Panc1 (cell line): ENCODE results near the gene PAPSS1. TPM values are rescaled to one million over a fixed set of nuclear protein-coding genes. Genes with fewer than 3 reads are reported as not detected.

Source experiments
- ATAC-seq: fragments of 200-7000 bp; cut with Tn5 transposase; 2 replicates; pipeline ENCODE4 v1.9.1; 2020; ENCODE audit warnings: mild to moderate bottlenecking, moderate library complexity
- BruUV-seq: library from RNA; stranded (reverse); fragments of 400-500 nt; replicated peaks from 2 replicates; lab custom pipeline; 2021; lab: Mats Ljungman, UMichigan
- CTCF ChIA-PET: fragments of 300-600 bp; sonication (Branson Sonifier 250); formaldehyde crosslinking; loops from one replicate; lab custom pipeline; 2022; ENCODE audit warnings: antibody characterized with exemption; lab: Charles Lee
- POLR2A ChIA-PET: fragments of 300-600 bp; sonication (Branson Sonifier 250); formaldehyde crosslinking; loops from one replicate; lab custom pipeline; 2022; ENCODE audit warnings: antibody characterized with exemption; lab: Charles Lee
- DNase-seq: peaks from one replicate; pipeline ENCODE4 v3.0.0-alpha.2; 2010; ENCODE audit warnings: low read depth, low spot score
- H3K27ac ChIP-seq: 2 replicates; pipeline ENCODE4 v1.5.1; 2011; ENCODE audit warnings: mild to moderate bottlenecking, low read length, inconsistent platforms
- H3K27me3 ChIP-seq: fragments of 200-500 bp; sonication (Bioruptor generic); 2 replicates; pipeline ENCODE4 v1.6.0; 2014; ENCODE audit warnings: low read length, inconsistent platforms; ENCODE audit not compliant: control insufficient read depth, insufficient read depth
- H3K36me3 ChIP-seq: fragments of 200-500 bp; sonication (Bioruptor generic); 2 replicates; pipeline ENCODE4 v1.5.1; 2014; ENCODE audit warnings: inconsistent platforms, mild to moderate bottlenecking, low read length, moderate library complexity; ENCODE audit not compliant: control insufficient read depth, insufficient read depth
- H3K4me1 ChIP-seq: 2 replicates; pipeline ENCODE4 v1.5.1; 2011; ENCODE audit warnings: inconsistent platforms, mild to moderate bottlenecking, low read length, moderate library complexity; ENCODE audit not compliant: control insufficient read depth, insufficient read depth
- H3K4me3 ChIP-seq, 2 experiments: 2 replicates each; pipeline ENCODE4 v1.5.1; 2011 to 2012; ENCODE audit warnings: low read depth in 2 of 2, low read length in 2 of 2, mild to moderate bottlenecking in 2 of 2, inconsistent platforms in 1 of 2, moderate library complexity in 1 of 2
- H3K9me3 ChIP-seq: fragments of 200-500 bp; sonication (Bioruptor generic); 2 replicates; pipeline ENCODE4 v1.5.1; 2014; ENCODE audit warnings: low read depth, mild to moderate bottlenecking, inconsistent platforms, low read length, moderate library complexity; ENCODE audit not compliant: control insufficient read depth, insufficient read depth
- POLR2AphosphoS5 ChIP-seq: IDR thresholded peaks from 2 replicates; pipeline ENCODE4 v1.6.1; 2012; ENCODE audit warnings: mild to moderate bottlenecking, low read depth, low read length, moderate library complexity
- SIN3A ChIP-seq: IDR thresholded peaks from 2 replicates; pipeline ENCODE4 v1.6.1; 2012; ENCODE audit warnings: low read depth, mild to moderate bottlenecking, low read length, moderate library complexity, borderline replicate concordance; ENCODE audit not compliant: insufficient read depth
- TCF7L2 ChIP-seq: IDR thresholded peaks from 2 replicates; pipeline ENCODE4 v1.6.1; 2011; ENCODE audit warnings: mild to moderate bottlenecking, low read depth, low read length, inconsistent platforms
- in situ Hi-C: cut with HindIII; loops from 2 replicates; pipeline ENCODE4 v1.10.0; 2016; ENCODE audit warnings: low sequenced_read_pairs, low pct_unique_long_range_greater_than_20kb
- intact Hi-C: fragments of 100-400 bp; cut with micrococcal nuclease; formaldehyde crosslinking; loops from one replicate; pipeline ENCODE4 v1.10.0; 2022; ENCODE audit not compliant: unreplicated experiment
- total RNA-seq: library from RNA; stranded (reverse); gene quantifications from one replicate; pipeline ENCODE4 v1.2.1, GENCODE V29; 2021; ENCODE audit not compliant: unreplicated experiment
- TF ChIP-seq, protein P1 (sequence below), 2 experiments: IDR thresholded peaks; 2 replicates each; pipeline ENCODE4 v1.6.1; 2011 to 2012; ENCODE audit warnings: low read depth in 2 of 2, control low read depth in 1 of 2, low read length in 1 of 2, mild to moderate bottlenecking in 1 of 2, moderate library complexity in 1 of 2; ENCODE audit not compliant: insufficient read depth in 1 of 2
- TF ChIP-seq, protein P2 (sequence below): fragments of 450-650 bp; IDR thresholded peaks from 2 replicates; pipeline ENCODE4 v1.5.1; 2017; ENCODE audit warnings: mild to moderate bottlenecking

Gene PAPSS1
- total RNA-seq, 1 experiment from 2014 or later: 28.1 TPM

DNA sequence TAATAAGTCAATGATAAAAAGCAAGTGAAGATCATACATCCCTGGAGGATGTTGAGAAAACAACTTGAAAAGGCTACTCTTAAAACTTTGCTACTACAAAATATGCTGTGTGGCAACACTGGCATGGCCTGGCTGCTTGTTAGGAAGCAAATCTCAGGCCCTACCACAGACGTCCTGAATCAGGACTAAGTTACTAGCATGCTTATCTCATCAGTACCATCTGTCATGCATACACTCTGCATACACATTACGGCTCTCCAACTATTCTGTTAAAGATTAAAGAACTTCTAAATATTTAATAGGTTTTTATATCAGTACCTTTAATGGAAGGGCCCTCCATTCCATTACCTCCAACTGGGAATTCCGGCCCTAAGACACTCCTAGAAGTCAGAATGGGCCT lies 8.2 kb downstream of the PAPSS1 start:
- no peaks in the 10 kb centered on the region for H3K9me3 ChIP-seq
- ChIA-PET POLR2A (no interaction called here), CTCF (no interaction called here)
- H3K27ac ChIP-seq: no peak overlapping the region
- in situ Hi-C loops (no loop called here), intact Hi-C loops (no loop called here)
- no peaks in the 10 kb centered on the region for H3K4me1 ChIP-seq
- BruUV-seq: no TSS peak
- DNase-seq (no peak), ATAC-seq (no peak)
- no peak for TF ChIP-seq TCF7L2
- no peak for TF ChIP-seq SIN3A
- TF ChIP-seq POLR2AphosphoS5: no peak
- TF ChIP-seq, protein P1, sequence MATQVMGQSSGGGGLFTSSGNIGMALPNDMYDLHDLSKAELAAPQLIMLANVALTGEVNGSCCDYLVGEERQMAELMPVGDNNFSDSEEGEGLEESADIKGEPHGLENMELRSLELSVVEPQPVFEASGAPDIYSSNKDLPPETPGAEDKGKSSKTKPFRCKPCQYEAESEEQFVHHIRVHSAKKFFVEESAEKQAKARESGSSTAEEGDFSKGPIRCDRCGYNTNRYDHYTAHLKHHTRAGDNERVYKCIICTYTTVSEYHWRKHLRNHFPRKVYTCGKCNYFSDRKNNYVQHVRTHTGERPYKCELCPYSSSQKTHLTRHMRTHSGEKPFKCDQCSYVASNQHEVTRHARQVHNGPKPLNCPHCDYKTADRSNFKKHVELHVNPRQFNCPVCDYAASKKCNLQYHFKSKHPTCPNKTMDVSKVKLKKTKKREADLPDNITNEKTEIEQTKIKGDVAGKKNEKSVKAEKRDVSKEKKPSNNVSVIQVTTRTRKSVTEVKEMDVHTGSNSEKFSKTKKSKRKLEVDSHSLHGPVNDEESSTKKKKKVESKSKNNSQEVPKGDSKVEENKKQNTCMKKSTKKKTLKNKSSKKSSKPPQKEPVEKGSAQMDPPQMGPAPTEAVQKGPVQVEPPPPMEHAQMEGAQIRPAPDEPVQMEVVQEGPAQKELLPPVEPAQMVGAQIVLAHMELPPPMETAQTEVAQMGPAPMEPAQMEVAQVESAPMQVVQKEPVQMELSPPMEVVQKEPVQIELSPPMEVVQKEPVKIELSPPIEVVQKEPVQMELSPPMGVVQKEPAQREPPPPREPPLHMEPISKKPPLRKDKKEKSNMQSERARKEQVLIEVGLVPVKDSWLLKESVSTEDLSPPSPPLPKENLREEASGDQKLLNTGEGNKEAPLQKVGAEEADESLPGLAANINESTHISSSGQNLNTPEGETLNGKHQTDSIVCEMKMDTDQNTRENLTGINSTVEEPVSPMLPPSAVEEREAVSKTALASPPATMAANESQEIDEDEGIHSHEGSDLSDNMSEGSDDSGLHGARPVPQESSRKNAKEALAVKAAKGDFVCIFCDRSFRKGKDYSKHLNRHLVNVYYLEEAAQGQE (IDR thresholded peaks at IDR 0.05; ENCODE audit: insufficient read depth in 1 of 2, low read depth in 2 of 2, low read length in 1 of 2): no peak
- TF ChIP-seq, protein P2, sequence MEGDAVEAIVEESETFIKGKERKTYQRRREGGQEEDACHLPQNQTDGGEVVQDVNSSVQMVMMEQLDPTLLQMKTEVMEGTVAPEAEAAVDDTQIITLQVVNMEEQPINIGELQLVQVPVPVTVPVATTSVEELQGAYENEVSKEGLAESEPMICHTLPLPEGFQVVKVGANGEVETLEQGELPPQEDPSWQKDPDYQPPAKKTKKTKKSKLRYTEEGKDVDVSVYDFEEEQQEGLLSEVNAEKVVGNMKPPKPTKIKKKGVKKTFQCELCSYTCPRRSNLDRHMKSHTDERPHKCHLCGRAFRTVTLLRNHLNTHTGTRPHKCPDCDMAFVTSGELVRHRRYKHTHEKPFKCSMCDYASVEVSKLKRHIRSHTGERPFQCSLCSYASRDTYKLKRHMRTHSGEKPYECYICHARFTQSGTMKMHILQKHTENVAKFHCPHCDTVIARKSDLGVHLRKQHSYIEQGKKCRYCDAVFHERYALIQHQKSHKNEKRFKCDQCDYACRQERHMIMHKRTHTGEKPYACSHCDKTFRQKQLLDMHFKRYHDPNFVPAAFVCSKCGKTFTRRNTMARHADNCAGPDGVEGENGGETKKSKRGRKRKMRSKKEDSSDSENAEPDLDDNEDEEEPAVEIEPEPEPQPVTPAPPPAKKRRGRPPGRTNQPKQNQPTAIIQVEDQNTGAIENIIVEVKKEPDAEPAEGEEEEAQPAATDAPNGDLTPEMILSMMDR: no peak
- no peaks in the 10 kb centered on the region for H3K27me3 ChIP-seq
- no peak overlapping the region for H3K4me3 ChIP-seq
- H3K36me3 ChIP-seq: no peaks in the 10 kb centered on the region

DNA sequence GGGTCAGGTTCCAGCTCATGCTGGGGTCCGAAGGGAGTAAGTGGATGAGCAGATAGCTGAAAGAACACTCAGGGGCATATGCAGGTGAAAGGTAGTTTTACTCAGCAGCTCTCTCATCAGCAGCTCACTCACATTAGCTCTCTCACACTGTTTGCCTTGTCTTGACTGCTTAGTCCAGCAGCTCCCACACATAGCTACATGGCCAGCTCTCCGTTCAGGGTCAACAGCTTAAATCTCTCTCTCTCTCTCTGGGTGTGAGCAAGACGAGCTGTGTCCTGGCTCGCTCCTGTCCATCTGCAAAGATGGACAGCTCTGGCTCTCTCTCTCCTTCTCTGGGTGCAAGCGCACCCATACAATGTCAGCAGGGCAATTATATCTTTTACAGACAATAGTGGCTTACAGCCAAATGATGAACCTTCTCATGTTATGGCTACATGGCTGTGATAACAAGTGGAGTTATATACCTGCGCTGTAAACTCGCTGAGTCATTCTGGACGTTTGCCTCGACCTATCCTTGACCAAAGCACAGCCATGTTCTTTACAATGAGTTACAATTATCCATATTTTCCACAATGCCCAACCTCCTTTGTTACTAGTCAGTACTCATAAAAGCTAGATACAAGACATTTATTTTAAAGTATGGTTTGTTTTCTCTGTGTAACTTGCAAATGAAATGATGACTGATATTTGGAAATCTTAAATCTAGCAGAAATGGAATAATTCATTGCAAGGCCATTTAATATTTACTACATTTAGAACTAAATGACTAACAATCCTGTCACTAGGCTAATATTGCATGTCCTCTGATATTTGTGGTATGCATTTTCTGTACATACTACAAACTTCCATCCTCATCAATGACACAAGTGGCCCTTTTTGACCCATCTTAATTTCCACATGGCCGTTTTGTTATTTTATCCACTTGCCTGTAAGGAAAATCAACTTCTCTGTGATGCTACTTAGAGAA lies 9.3 kb downstream of the PAPSS1 start:
- H3K4me3 ChIP-seq: no peak overlapping the region
- in situ Hi-C loops: no loop called here

More for the DNA sequence above, 9.3 kb downstream of the PAPSS1 start:
- intact Hi-C loops: no loop called here
- H3K27ac ChIP-seq: no peak overlapping the region
- TF ChIP-seq, protein P2: no peak
- TF ChIP-seq POLR2AphosphoS5: no peak
- no peak for TF ChIP-seq SIN3A
- no peak for TF ChIP-seq TCF7L2
- TF ChIP-seq, protein P1 (IDR thresholded peaks at IDR 0.05; ENCODE audit: insufficient read depth in 1 of 2, low read depth in 2 of 2, low read length in 1 of 2): no peak
- ChIA-PET CTCF (no interaction called here), POLR2A (no interaction called here)
- no peak for ATAC-seq
- no peaks in the 10 kb centered on the region for H3K27me3 ChIP-seq
- H3K4me1 ChIP-seq: no peaks in the 10 kb centered on the region
- no TSS peak for BruUV-seq
- no peak for DNase-seq
- peaks cover 5% of the 10 kb centered on the region; the same call in 1 of the 2 replicates for H3K9me3 ChIP-seq
- no peaks in the 10 kb centered on the region for H3K36me3 ChIP-seq
